HG02852 (cell line): ENCODE measurements around the gene MTMR10.

Experiments used
- ATAC-seq: cut with Tn5 transposase; IDR thresholded peaks from one replicate; pipeline ENCODE4 v1.9.1; 2021; ENCODE audit warnings: mild to moderate bottlenecking, moderate library complexity; ENCODE audit not compliant: unreplicated experiment

MTMR10 gene

GRCh38 chr15:31013863-31014607 lies 22.6 kb upstream of the MTMR10 start:
- peak; percentile 91 for ATAC-seq

GRCh38 chr15:31012455-31012854 lies 21.0 kb upstream of the MTMR10 start:
- no peak for ATAC-seq

- ATAC-seq: no peak
These were observed 18.6 kb upstream of the MTMR10 start for GRCh38 chr15:31010036-31010435.

GRCh38 chr15:31005660-31006059 lies 14.2 kb upstream of the MTMR10 start:
- ATAC-seq: no peak

GRCh38 chr15:31004220-31004733 lies 12.8 kb upstream of the MTMR10 start:
- ATAC-seq: peak; percentile 85

GRCh38 chr15:31001702-31002101 lies 10.3 kb upstream of the MTMR10 start:
- no peak for ATAC-seq

- no peak for ATAC-seq
These were observed 8.3 kb upstream of the MTMR10 start for GRCh38 chr15:30999729-31000128.

- no peak for ATAC-seq
These were observed 5.8 kb upstream of the MTMR10 start for GRCh38 chr15:30997270-30997669.

- no peak for ATAC-seq
These were observed 929 bp upstream of the MTMR10 start for GRCh38 chr15:30992249-30992864.

- ATAC-seq: peak; percentile 16
These were observed 778 bp downstream of the MTMR10 start for GRCh38 chr15:30990446-30991254.

- ATAC-seq: no peak
These were observed 1.4 kb downstream of the MTMR10 start for GRCh38 chr15:30990036-30990435.

- no peak for ATAC-seq
These were observed 6.3 kb downstream of the MTMR10 start for GRCh38 chr15:30985081-30985531.

GRCh38 chr15:30984542-30984941 lies 6.9 kb downstream of the MTMR10 start:
- no peak for ATAC-seq

- no peak for ATAC-seq
These were observed 7.3 kb downstream of the MTMR10 start for GRCh38 chr15:30984118-30984517.

- no peak for ATAC-seq
These were observed 12.0 kb downstream of the MTMR10 start for GRCh38 chr15:30979457-30979856.

- ATAC-seq: no peak
These were observed 13.1 kb downstream of the MTMR10 start for GRCh38 chr15:30978328-30978727.

- no peak for ATAC-seq
These were observed 17.3 kb downstream of the MTMR10 start for GRCh38 chr15:30974112-30974511.

GRCh38 chr15:30973379-30973778 lies 18.0 kb downstream of the MTMR10 start:
- ATAC-seq: no peak

GRCh38 chr15:30969724-30970123 lies 21.7 kb downstream of the MTMR10 start:
- no peak for ATAC-seq

- no peak for ATAC-seq
These were observed 27.7 kb downstream of the MTMR10 start for GRCh38 chr15:30963681-30964080.

GRCh38 chr15:30962659-30963058 lies 28.8 kb downstream of the MTMR10 start:
- no peak for ATAC-seq
